RWPE1 (cell line): ENCODE data around the gene CDKN2A.

Source experiments
- CTCF ChIA-PET: fragments of 350-600 bp; sonication (Branson Sonifier 250); formaldehyde crosslinking; extraction: SDS; loops from one replicate; lab custom pipeline; 2021; lab: Yijun Ruan, JAX
- POLR2A ChIA-PET: fragments of 400-600 bp; formaldehyde crosslinking; extraction: SDS; loops from one replicate; lab custom pipeline; 2020; ENCODE audit warnings: antibody characterized with exemption; ENCODE audit not compliant: low non-redundant PET; lab: Yijun Ruan, JAX
- DNase-seq: peaks from one replicate; pipeline ENCODE4 v3.0.0; 2012; ENCODE audit warnings: low spot score
- H3K27ac ChIP-seq: fragments of 450-650 bp; 2 replicates; pipeline ENCODE4 v1.5.1; 2017
- CTCF ChIP-seq: fragments of 450-650 bp; conservative IDR thresholded peaks from 2 replicates; pipeline ENCODE4 v1.5.1; 2017; ENCODE audit warnings: low read depth, mild to moderate bottlenecking

Gene CDKN2A

GRCh38 chr9:22037954-22038690 is 43.9 kb upstream of the CDKN2A start:
- peak; percentile 50 for DNase-seq
- ChIA-PET POLR2A (no interaction called here), CTCF (interaction anchor here (0.6 to 3.8 kb wide), 15 partner anchors 12 to 225 kb away, joined by 3 to 40 read pairs (median 4); partner anchors contain the start of gene CDKN2B)
- peak; percentile 75 for TF ChIP-seq CTCF
- no peak overlapping the region for H3K27ac ChIP-seq

GRCh38 chr9:22036866-22037626 is 42.9 kb upstream of the CDKN2A start:
- H3K27ac ChIP-seq: no peak overlapping the region
- CTCF ChIA-PET: interaction anchor here (0.6 to 3.8 kb wide), 10 partner anchors 13 to 224 kb away, joined by 3 to 40 read pairs (median 5); partner anchors contain the start of gene CDKN2B
- TF ChIP-seq CTCF: no peak
- DNase-seq: peak; percentile 85
- POLR2A ChIA-PET: interaction anchor here (0.8 kb wide), 1 partner anchor 28 kb away, joined by 4 read pairs; the partner anchor contains the start of gene CDKN2B

GRCh38 chr9:22035591-22036011 is 41.4 kb upstream of the CDKN2A start:
- no peak for TF ChIP-seq CTCF
- ChIA-PET POLR2A (no interaction called here), CTCF (no interaction called here)
- no peak overlapping the region for H3K27ac ChIP-seq
- DNase-seq: no peak

GRCh38 chr9:22033012-22033630 is 38.9 kb upstream of the CDKN2A start:
- DNase-seq: peak; percentile 62
- POLR2A ChIA-PET: no interaction called here
- TF ChIP-seq CTCF: no peak
- CTCF ChIA-PET: no interaction called here
- H3K27ac ChIP-seq: peak overlapping the region; percentile 51

GRCh38 chr9:22031655-22032411 is 37.6 kb upstream of the CDKN2A start:
- ChIA-PET POLR2A (interaction anchor here (0.6 kb wide), 1 partner anchor 656 kb away, joined by 3 read pairs; no protein-coding TSS in a partner anchor), CTCF (interaction anchor here (0.6 to 0.7 kb wide), 2 partner anchors 23 to 526 kb away, joined by 3 to 4 read pairs; partner anchors contain the start of gene CDKN2B)
- DNase-seq: no peak
- no peak overlapping the region for H3K27ac ChIP-seq
- TF ChIP-seq CTCF: no peak
